ENCODE data around the gene DDIT3. TPM values are rescaled to one million over a fixed set of nuclear protein-coding genes. Genes with fewer than 3 reads are reported as not detected.

The DDIT3 gene
- total and polyA plus RNA-seq, 2 donors (not counting 1 experiment from before 2014, with no cell fraction given), result 35.6 to 159 TPM

DNA sequence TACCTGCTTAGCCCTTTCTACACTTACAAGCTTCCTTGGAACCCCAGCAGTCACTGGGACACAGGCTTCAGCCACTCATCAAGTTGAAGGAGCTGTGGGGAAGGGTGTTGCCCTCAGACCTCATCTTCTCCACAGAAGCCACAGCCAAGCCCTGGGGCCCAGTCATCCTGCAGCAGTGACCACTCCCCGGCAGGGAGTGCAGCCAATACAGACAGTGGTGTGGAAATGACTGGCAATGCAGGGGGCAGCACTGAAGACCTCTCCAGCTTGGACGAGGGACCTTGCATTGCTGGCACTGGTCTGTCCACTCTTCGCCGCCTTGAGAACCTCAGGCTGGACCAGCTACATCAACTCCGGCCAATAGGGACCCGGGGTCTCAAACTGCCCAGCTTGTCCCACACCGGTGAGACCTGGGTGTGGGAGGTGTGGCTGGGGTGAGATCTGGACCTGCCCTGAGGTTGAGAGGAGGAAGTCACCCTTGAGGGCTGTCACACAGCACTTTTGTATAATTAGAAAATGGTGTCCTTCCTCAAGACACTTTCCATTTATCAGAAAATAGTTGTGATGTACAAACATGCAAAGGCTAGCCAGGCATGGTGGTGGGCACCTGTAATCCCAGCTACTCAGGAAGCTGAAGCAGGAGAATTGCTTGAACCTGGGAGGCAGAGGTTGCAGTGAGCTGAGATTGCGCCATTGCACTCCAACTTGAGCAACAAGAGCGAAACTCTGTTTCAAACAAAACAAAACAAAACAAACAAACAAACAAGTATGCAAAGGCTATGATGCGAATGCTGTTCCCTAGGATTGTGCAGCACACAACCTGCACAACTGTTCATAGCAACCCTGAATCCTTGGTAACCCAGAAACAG, 50.8 kb downstream of the DDIT3 start:
- TF ChIP-seq, protein P1, sequence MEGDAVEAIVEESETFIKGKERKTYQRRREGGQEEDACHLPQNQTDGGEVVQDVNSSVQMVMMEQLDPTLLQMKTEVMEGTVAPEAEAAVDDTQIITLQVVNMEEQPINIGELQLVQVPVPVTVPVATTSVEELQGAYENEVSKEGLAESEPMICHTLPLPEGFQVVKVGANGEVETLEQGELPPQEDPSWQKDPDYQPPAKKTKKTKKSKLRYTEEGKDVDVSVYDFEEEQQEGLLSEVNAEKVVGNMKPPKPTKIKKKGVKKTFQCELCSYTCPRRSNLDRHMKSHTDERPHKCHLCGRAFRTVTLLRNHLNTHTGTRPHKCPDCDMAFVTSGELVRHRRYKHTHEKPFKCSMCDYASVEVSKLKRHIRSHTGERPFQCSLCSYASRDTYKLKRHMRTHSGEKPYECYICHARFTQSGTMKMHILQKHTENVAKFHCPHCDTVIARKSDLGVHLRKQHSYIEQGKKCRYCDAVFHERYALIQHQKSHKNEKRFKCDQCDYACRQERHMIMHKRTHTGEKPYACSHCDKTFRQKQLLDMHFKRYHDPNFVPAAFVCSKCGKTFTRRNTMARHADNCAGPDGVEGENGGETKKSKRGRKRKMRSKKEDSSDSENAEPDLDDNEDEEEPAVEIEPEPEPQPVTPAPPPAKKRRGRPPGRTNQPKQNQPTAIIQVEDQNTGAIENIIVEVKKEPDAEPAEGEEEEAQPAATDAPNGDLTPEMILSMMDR (IDR thresholded peaks at IDR 0.05), result no peak
- no peak for TF ChIP-seq EZH2 (IDR thresholded peaks at IDR 0.05; ENCODE audit: borderline replicate concordance, insufficient read depth, low read depth, low read length, poor library complexity, severe bottlenecking)
- no peak overlapping the region for H3K27ac ChIP-seq (ENCODE audit: low read length in 2 of 2)
- H3K27me3 Mint-ChIP-seq, result no peaks in the 10 kb centered on the region
- H3K4me3 ChIP-seq (ENCODE audit: control extremely low read depth in 1 of 5, extremely low read depth in 1 of 5, insufficient read depth in 1 of 5, low read depth in 2 of 5, low read length in 4 of 5), result no peak overlapping the region
- no peak overlapping the region for H3K4me3 Mint-ChIP-seq
- H4K20me1 ChIP-seq (ENCODE audit: control insufficient read depth, insufficient read depth, low read length, poor library complexity, severe bottlenecking), result peaks cover 16% of the 10 kb centered on the region
- H3K79me2 ChIP-seq (ENCODE audit: control insufficient read depth, insufficient read depth, low read length), result peaks cover 17% of the 10 kb centered on the region
- H3K27me3 ChIP-seq (replicated peaks in 1 of 4; ENCODE audit: control extremely low read depth in 1 of 4, control insufficient read depth in 3 of 4, insufficient read depth in 4 of 4, low read length in 3 of 4), result no peaks in the 10 kb centered on the region
- H3K9me3 Mint-ChIP-seq (ENCODE audit: insufficient read depth), result no peaks in the 10 kb centered on the region
- peaks cover 12 to 17% of the 10 kb centered on the region in 2 donors for H3K4me1 ChIP-seq (ENCODE audit: control insufficient read depth in 2 of 2, insufficient read depth in 2 of 2, low read length in 2 of 2)
- POLR2A ChIA-PET, result interaction anchor here (0.7 kb wide), 1 partner anchor 57 kb away, joined by 3 read pairs; no protein-coding TSS in a partner anchor
- CTCF ChIA-PET, result interaction anchor here (0.8 to 1.1 kb wide), 2 partner anchors 11 to 16 kb away, joined by 3 to 5 read pairs; no protein-coding TSS in a partner anchor
- H3K9ac ChIP-seq (ENCODE audit: low read length), result no peak overlapping the region
- no peak overlapping the region for H2AFZ ChIP-seq (ENCODE audit: insufficient read depth, low read depth, low read length, poor library complexity, severe bottlenecking)
- no peak overlapping the region for H3K4me2 ChIP-seq (replicated peaks; ENCODE audit: low read depth, low read length, poor library complexity, severe bottlenecking)
- peaks cover 21% of the 10 kb centered on the region for H3K4me1 Mint-ChIP-seq
- H3K9me3 ChIP-seq (ENCODE audit: control extremely low read depth in 1 of 3, control insufficient read depth in 2 of 3, insufficient read depth in 1 of 3, low read length in 2 of 3), result no peaks in the 10 kb centered on the region
- peaks cover 2 to 58% of the 10 kb centered on the region in 2 experiments for H3K36me3 ChIP-seq (replicated peaks in 1 of 2; ENCODE audit: control extremely low read depth in 1 of 2, control insufficient read depth in 1 of 2, extremely low read depth in 1 of 2, insufficient read depth in 2 of 2, low read length in 1 of 2)
- WGBS (ENCODE audit: insufficient coverage), result 97% methylated on average over 8 of the region's 10 CpGs
- peak overlapping the region; percentile 32 for H3K27ac Mint-ChIP-seq
- ATAC-seq (ENCODE audit: low read depth) (no peak), DNase-seq (no peak)
- intact Hi-C loops (cut with micrococcal nuclease), result no loop called here

DNA sequence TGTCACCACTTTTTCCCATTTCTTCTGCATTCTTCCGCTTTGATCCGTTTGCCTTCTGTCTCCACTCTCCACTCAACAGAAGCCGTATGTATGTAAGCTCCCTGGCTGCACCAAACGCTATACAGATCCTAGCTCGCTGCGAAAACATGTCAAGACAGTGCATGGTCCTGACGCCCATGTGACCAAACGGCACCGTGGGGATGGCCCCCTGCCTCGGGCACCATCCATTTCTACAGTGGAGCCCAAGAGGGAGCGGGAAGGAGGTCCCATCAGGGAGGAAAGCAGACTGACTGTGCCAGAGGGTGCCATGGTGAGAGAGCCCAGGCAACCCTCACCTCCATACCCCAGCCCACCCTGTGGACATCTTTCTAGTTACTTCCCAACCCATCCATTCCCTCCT, 52.4 kb downstream of the DDIT3 start:
- no peak for ATAC-seq (ENCODE audit: low read depth)
- Histone ChIP-seq H3K27ac (ENCODE audit: low read length in 2 of 2) (no peak overlapping the region), H3K4me3 (ENCODE audit: control extremely low read depth in 1 of 5, extremely low read depth in 1 of 5, insufficient read depth in 1 of 5, low read depth in 2 of 5, low read length in 4 of 5) (no peak overlapping the region), H2AFZ (ENCODE audit: insufficient read depth, low read depth, low read length, poor library complexity, severe bottlenecking) (no peak overlapping the region), H4K20me1 (ENCODE audit: control insufficient read depth, insufficient read depth, low read length, poor library complexity, severe bottlenecking) (peaks cover 11% of the 10 kb centered on the region), H3K4me2 (replicated peaks; ENCODE audit: low read depth, low read length, poor library complexity, severe bottlenecking) (no peak overlapping the region), H3K27me3 (replicated peaks in 1 of 4; ENCODE audit: control extremely low read depth in 1 of 4, control insufficient read depth in 3 of 4, insufficient read depth in 4 of 4, low read length in 3 of 4) (no peaks in the 10 kb centered on the region), H3K79me2 (ENCODE audit: control insufficient read depth, insufficient read depth, low read length) (peaks cover 8% of the 10 kb centered on the region), H3K9me3 (ENCODE audit: control extremely low read depth in 1 of 3, control insufficient read depth in 2 of 3, insufficient read depth in 1 of 3, low read length in 2 of 3) (no peaks in the 10 kb centered on the region), H3K9ac (ENCODE audit: low read length) (no peak overlapping the region), H3K4me1 (ENCODE audit: control insufficient read depth in 2 of 2, insufficient read depth in 2 of 2, low read length in 2 of 2) (peaks cover 8 to 17% of the 10 kb centered on the region in 2 donors), H3K36me3 (replicated peaks in 1 of 2; ENCODE audit: control extremely low read depth in 1 of 2, control insufficient read depth in 1 of 2, extremely low read depth in 1 of 2, insufficient read depth in 2 of 2, low read length in 1 of 2) (peaks cover 0 to 45% of the 10 kb centered on the region in 2 experiments)
- Mint-ChIP-seq H3K9me3 (ENCODE audit: insufficient read depth) (no peaks in the 10 kb centered on the region), H3K27me3 (no peaks in the 10 kb centered on the region), H3K4me1 (peaks cover 15% of the 10 kb centered on the region), H3K27ac (peak overlapping the region; percentile 10), H3K4me3 (no peak overlapping the region)
- CTCF ChIA-PET, result no interaction called here
- over 99% methylated on average over 11 of the region's 11 CpGs for WGBS (ENCODE audit: insufficient coverage)
- POLR2A ChIA-PET, result no interaction called here
- DNase-seq, result no peak
- intact Hi-C loops (cut with micrococcal nuclease), result no loop called here
- TF ChIP-seq, protein P1 (IDR thresholded peaks at IDR 0.05), result no peak
- TF ChIP-seq EZH2 (IDR thresholded peaks at IDR 0.05; ENCODE audit: borderline replicate concordance, insufficient read depth, low read depth, low read length, poor library complexity, severe bottlenecking), result no peak

All from B cell (primary cell).